RWPE2 (cell line): ENCODE results near the gene MAK.
"Not testable (repeated sequence)": the region's sequence is repeated elsewhere in the genome, so short reads cannot be mapped to it uniquely, and the experiment has no call there.

Experiments
- ATAC-seq: fragments of 200-7000 bp; cut with Tn5 transposase; 3 replicates; pipeline ENCODE4 v1.9.1; 2021; ENCODE audit warnings: low read depth
- DNase-seq: peaks from one replicate; pipeline ENCODE4 v3.0.0-alpha.2; 2020; ENCODE audit warnings: low spot score
- H3K27ac ChIP-seq: fragments of 450-650 bp; 2 replicates; pipeline ENCODE4 v1.5.1; 2017; ENCODE audit warnings: mild to moderate bottlenecking; ENCODE audit not compliant: poor library complexity, severe bottlenecking
- H3K27me3 ChIP-seq: fragments of 250-450 bp; sonication (Bioruptor Pico); 2 replicates; pipeline ENCODE4 v1.5.1; 2021; ENCODE audit warnings: mild to moderate bottlenecking, moderate library complexity; ENCODE audit not compliant: insufficient read depth, poor library complexity, severe bottlenecking
- H3K36me3 ChIP-seq: fragments of 250-450 bp; sonication (Bioruptor Pico); 2 replicates; pipeline ENCODE4 v1.5.1; 2020; ENCODE audit warnings: low read depth, mild to moderate bottlenecking, moderate library complexity
- H3K4me1 ChIP-seq: fragments of 250-450 bp; sonication (Bioruptor Pico); 2 replicates; pipeline ENCODE4 v1.5.1; 2021; ENCODE audit warnings: mild to moderate bottlenecking, moderate library complexity; ENCODE audit not compliant: insufficient read depth, poor library complexity, severe bottlenecking
- H3K4me3 ChIP-seq: fragments of 250-450 bp; sonication (Bioruptor Pico); 2 replicates; pipeline ENCODE4 v1.5.1; 2021; ENCODE audit warnings: mild to moderate bottlenecking, moderate library complexity; ENCODE audit not compliant: severe bottlenecking
- H3K9me3 ChIP-seq: fragments of 250-450 bp; sonication (Bioruptor Pico); 2 replicates; pipeline ENCODE4 v1.5.1; 2021; ENCODE audit warnings: mild to moderate bottlenecking, moderate library complexity; ENCODE audit not compliant: severe bottlenecking
- CTCF ChIP-seq: fragments of 450-650 bp; IDR thresholded peaks from one replicate; pipeline ENCODE4 v1.5.1; 2017; ENCODE audit warnings: mild to moderate bottlenecking, moderate library complexity; ENCODE audit not compliant: poor library complexity, severe bottlenecking

The MAK gene, protein sequence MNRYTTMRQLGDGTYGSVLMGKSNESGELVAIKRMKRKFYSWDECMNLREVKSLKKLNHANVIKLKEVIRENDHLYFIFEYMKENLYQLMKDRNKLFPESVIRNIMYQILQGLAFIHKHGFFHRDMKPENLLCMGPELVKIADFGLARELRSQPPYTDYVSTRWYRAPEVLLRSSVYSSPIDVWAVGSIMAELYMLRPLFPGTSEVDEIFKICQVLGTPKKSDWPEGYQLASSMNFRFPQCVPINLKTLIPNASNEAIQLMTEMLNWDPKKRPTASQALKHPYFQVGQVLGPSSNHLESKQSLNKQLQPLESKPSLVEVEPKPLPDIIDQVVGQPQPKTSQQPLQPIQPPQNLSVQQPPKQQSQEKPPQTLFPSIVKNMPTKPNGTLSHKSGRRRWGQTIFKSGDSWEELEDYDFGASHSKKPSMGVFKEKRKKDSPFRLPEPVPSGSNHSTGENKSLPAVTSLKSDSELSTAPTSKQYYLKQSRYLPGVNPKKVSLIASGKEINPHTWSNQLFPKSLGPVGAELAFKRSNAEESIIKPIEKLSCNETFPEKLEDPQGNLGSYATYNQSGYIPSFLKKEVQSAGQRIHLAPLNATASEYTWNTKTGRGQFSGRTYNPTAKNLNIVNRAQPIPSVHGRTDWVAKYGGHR

GRCh38 chr6:10837995-10838793, at the start of gene MAK:
MAK (minus strand) TSS chr6:10838539; CDS start chr6:10830648, 7,891 bp downstream.
- no peak within 1 kb of the TSS for H3K27ac ChIP-seq
- DNase-seq, result peak; percentile 92
- TF ChIP-seq CTCF, result no peak
- peak; percentile 95 for ATAC-seq
- peaks cover 21% of the 10 kb centered on the region for H3K27me3 ChIP-seq
- H3K36me3 ChIP-seq, result no peaks in the 10 kb centered on the region
- peak within 1 kb of the TSS; percentile 43 for H3K4me3 ChIP-seq
- H3K9me3 ChIP-seq, result no peaks in the 10 kb centered on the region
- no peaks in the 10 kb centered on the region for H3K4me1 ChIP-seq

GRCh38 chr6:10886691-10887502, 48.6 kb upstream of the MAK start, which contains the start of gene SYCP2L:
SYCP2L (plus strand) TSS chr6:10887052; CDS start chr6:10887127, 75 bp downstream.
- DNase-seq, result peak; percentile 58

GRCh38 chr6:10886365-10886690, 48.0 kb upstream of the MAK start:
- H3K4me3 ChIP-seq, result peak overlapping the region; percentile 35
- not testable (repeated sequence) for DNase-seq, ATAC-seq, H3K36me3 ChIP-seq, H3K4me1 ChIP-seq, H3K9me3 ChIP-seq, H3K27ac ChIP-seq
- peaks cover 34% of the 10 kb centered on the region for H3K27me3 ChIP-seq

More at GRCh38 chr6:10886691-10887502, 48.6 kb upstream of the MAK start, which contains the start of gene SYCP2L:
- Histone ChIP-seq H3K4me3 (peak within 1 kb of the TSS; percentile 35), H3K36me3 (no peaks in the 10 kb centered on the region), H3K27me3 (peaks cover 31% of the 10 kb centered on the region), H3K27ac (no peak within 1 kb of the TSS), H3K4me1 (no peaks in the 10 kb centered on the region), H3K9me3 (no peaks in the 10 kb centered on the region)
- peak; percentile 59 for TF ChIP-seq CTCF
- peak; percentile 84 for ATAC-seq

DNA sequence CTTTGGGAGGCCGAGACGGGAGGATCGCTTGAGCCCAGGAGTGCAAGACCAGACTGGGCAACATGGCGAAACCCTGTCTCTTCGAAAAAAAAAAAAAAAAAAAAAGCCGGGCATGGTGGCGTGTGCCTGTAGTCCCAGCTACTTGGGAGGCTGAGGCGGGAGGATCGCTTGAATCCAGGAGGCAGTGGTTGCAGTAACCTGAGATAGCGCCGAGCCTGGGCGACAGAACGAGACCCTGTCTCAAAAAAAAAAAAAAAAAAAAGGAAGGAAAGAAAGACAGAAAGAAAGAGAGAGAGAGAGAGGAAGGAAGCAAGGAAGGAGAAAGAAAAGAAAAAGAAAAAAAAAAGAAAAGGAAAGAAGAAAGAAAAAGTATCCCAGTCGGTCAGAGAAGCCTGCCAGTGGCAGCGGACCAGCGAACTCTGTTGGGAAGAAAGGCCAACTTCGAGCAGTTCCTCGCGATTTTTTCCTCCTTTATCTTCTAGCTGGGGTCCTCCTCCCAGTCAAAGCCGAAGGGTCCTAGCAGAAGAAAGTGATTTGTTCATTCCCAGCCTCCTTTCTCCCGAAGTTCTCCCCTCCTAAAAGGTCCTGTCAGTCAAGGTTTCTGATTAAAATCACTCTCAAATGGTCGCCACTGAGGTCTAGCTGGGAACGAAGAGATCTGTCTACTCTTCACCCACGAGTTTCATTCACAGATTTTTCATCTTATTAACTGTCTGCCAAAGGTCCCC, 46.1 kb upstream of the MAK start:
- Histone ChIP-seq H3K27me3 (peaks cover 43% of the 10 kb centered on the region), H3K27ac (no peak overlapping the region), H3K9me3 (no peaks in the 10 kb centered on the region), H3K4me1 (no peaks in the 10 kb centered on the region), H3K36me3 (no peaks in the 10 kb centered on the region), H3K4me3 (no peak overlapping the region)
- no peak for TF ChIP-seq CTCF
- DNase-seq (no peak), ATAC-seq (no peak)
